Stromal cell of bone marrow (primary cell): ENCODE measurements around the gene NR5A2.

Source experiments
- DNase-seq: peaks from one replicate; pipeline ENCODE4 v3.0.0-alpha.2; 2012; ENCODE audit warnings: low read depth

Gene NR5A2

DNA sequence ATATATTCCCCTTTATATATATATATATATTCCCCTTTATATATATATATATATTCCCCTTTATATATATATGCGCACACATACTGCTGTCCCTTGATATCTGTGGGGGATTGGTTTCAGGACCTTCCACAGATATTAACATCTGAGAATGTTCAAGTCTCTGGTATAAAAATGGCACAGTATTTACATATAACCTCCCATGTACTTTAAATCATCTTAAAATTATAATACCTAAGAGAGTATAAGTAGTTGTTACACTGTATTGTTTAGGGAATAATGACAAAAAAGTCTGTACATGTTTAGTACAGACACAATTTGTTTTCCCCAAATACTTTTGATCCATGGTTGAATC lies 45.8 kb downstream of the NR5A2 start:
- no peak for DNase-seq

DNA sequence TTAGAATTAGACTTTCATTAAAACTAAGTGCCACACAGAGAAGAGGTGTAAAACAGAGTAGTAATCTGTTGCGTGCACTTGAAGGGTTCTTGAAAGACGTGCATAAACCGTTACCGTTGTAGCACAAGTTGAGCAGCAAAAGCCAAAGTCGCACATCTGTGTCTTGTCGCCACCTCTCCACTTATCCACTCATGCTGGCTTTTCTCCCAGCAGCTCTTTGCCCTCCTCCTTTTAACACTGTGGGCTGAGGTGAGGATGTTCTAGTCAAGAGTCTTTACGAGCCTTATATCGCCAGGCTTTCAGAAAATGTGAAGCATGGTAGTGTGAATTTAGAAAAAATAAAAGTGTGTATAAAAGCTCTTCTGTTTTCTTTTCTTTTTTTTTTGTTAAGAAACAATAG lies 48.0 kb downstream of the NR5A2 start:
- no peak for DNase-seq

DNA sequence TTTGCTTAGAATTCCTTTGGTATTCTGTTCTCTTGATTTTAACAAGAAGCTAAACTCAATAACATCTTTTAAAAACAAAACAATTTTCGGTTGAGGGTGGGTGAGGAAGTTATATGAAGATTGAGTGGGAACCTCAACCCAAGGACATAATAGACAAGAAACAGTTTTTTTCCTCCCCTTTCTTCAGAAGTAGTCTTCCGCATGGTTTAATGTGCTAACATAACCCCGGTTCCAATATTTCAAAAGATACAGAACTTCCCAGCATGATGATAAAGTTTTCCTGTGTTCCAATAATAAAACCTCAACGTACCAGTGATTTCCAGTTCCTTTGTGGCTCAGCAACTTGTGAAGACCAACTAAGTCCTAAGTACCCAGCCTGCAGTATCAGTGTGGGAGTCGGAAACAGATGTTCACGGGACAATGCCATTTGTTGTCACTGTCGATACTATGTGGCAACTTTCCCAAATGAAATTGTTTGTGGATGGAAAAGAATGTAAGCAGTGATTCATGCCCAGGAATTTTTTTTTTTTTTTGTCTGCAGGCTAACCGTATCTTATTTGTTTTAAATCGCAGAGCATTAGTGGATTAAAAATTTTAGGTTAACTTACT lies 48.5 kb downstream of the NR5A2 start:
- peak; percentile 18 for DNase-seq

DNA sequence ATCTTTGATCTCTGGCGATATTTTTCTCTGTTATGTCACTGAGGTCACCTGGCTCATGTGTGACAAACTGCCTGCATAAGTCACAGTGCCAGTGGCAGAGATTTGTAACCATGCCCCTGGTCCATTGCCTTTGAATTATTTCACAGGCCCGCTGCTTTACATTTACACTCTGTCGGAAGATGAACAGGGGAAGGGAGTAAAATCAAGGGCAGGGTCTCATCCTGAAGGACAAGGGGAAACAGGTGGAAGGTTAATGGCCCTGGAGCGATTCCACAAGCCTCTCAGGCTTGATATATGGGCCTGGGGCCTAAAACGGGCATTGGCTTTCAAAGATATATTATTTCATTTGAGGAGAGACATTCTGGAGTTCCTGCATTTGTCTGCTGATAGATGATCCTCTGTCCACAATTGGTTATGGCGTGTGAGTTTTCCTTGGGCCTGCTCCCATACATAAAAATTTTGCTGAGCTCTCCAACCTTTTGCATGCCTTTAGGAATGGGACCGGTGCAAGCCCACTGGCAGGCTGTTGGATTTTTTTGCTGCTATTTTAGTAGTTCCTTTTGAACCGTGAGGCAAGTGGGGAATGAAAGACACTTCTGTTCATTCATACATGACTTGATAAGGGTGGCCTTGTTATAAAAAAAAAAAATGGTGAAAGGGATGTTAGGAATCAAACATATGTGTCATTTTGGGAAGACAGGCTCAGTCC lies 51.9 kb downstream of the NR5A2 start:
- DNase-seq, result no peak

DNA sequence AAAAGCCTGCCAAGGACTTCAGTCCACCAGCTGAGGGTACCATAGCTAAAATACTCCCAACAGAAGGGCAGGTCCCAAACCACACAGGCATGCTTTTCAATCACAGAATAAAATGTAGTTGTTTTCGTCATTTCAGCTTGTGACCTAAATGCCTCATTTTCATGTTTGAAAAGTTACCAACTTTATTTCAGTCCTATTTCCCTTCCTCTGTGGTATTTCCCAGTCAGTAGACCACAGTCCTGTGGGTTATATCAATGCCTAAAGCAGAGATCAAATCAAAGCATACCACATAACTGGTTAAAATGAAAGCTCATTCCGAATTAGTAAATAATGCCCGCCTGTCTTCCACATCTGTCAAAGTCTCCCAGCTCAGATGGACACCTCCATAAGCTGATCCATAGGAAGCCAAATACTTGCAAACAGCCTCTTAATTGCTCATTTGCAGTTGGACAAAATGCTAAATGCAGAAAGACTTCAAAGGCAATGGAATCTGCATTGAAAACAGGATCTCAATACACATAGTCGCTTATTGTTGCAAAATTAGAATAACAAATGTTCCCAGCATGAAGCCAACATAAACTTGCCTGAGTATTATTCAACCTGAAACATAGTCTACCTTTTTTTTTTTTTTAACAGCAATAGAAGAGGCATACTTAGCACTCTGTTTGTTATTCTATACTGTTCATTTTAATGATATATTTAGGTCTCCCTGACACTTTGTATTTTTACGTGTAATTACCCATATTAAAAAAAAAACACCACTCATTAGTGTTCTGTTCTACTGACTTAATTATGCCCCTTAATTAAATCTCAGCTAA lies 53.9 kb downstream of the NR5A2 start:
- DNase-seq, result no peak

DNA sequence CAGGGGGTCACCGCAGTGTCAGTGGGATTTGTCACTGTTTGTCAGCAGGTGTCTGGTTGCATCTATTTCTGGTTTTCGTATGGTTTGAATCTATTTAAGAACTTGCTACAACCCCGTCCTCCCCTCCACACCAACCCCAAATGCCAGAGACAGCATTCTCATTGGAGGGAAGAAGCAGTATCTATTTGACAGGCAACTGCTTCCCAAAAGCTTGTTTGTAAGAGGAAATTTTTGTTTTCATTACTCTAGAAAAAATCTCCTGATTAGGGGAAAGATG lies 54.4 kb downstream of the NR5A2 start:
- DNase-seq, result no peak

DNA sequence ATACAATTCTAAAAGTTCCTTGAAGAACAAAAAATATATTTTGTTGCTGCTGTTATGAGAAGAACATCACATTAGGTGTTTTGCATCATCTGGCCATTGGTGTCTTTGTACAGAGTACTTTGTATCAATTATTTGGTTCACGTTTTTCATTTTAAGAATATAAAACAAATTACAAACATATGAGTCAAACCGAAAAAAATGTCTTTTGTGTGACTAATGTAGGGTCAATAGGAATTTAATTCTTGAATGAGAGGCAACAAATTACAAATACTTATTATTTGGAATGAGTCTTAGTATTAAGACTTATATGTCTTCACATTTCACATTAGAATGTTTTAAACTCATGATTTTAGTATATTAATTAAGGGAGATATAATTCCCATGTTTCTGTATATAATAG lies 54.8 kb downstream of the NR5A2 start:
- DNase-seq, result no peak

DNA sequence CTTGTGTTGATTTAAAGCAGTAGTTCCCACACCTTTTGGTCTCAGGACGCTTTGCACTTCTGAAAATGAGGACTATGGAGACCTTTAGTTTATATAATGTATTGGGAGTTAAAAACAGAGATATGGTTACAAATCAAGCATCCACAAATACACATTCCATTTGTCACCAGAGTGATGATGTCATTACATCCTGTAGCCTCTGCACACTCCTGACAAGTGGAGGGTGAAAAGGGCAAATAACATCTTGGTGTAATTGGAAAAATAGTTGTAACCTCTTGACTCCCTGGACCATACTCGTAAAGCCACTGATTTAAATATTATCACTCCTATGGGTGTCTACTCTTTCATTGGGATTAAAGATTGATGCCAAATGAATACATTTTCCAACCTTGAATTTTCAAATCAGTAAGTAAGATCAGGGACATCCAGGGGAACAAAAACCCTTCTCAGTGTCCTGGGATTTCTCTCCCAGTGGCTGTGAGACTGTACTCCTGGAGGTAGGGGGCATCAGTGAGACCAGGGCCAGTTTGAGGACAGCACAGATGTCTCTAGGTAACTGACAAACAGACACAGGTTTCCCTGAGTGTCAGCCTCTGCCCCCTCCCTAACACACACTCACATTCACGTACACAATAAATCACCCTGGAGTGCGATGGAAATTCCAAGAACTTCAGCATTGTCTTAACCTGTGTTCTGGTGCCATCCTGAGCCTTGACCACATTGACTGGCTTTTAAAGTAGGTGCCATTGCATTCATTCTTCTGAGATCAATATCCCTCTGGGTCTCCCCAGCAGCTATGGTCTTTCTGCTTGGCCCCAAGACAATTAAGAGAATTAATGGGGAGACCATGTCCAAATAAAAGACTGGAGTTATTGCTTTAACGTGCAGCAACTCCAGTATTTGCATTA lies 63.0 kb downstream of the NR5A2 start:
- DNase-seq, result no peak

DNA sequence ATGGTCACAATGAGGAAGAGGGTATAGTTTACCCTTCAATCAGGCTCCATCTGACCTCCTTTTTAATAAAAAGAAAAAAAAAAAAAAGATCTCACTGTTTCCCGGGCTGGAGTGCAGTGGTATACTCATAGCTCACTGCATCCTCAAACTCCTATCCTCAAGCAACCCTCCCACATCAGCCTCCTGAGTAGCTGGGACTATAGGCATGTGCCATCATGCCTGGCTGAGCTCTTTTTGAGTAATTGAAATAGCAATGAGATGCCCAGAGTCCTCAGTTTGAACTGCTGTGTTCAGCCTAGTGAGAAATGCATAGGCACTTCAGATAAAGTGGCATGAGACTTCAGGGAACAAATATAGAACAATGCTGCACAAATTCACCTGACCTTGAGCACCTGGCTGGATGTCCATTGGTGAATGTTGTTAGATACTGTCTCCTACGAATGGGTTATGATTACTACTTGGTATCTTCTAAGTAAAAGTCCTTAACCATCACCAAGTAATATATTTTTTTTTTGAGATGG lies 67.6 kb downstream of the NR5A2 start:
- no peak for DNase-seq

DNA sequence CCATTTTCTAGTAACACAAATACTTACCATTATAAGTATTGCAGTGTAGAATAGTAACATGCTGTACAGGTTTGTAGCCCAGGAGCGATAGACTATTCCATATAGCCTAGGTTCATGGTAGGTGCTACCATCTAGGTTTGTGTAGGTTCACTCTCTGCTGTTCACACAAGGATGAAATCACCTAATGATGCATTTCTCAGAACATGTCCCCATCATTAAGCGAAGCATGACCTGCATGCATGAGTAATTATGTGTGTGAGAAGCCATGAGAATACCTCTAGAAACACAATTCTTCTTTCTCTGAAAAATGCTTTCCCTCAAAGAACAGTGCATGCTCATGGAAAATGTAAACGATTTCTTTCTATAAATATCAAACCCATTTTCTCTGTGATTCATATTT lies 69.3 kb downstream of the NR5A2 start:
- DNase-seq, result no peak

DNA sequence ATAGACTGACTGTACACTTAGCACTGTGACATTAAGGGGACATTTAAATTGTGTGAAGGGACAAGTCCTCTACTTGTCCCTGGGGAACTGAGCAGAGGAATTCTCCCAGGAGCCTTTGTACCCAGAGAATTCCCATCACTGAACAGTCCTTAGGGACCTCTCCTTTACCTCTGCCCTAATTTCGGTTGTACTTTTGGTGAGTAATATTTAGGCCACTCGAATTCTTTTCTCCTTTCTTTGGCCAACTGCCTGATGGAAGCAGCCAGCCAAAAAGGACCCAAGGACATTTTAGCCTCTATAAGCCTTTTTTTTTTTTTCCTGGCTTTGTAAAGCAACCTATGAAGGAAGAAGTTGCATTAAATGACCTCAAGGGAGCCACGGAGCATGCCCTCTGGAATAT lies 71.5 kb downstream of the NR5A2 start:
- DNase-seq, result no peak

DNA sequence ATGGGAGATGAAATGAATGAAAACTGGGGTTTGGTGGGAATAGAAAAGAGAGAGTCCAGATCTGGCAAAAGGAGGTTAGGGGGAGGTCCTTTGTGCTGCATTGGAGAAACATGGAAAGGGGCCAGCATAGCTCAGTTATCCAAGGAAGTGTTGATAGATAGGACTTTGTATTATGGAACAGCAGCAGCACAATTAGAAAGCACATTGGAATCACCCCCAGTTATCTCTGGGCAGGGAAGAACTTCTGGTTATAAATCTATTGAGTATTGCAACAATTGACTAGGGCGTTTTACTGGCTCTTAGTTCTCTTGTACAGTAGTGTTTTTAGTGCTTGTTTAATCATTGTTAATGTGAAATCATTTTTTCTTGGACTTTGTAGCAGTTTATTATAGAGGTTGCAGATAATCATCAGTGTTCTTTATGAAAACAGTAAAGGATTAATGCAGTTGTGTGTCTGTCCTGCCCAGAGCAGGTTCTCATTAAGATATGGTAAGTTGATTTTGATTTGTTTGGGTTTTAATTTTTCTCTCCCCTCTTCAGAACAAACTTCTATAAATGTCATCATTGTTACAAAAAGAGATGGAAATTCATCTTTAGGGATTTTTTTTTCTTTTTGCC lies 76.6 kb downstream of the NR5A2 start:
- DNase-seq, result no peak

DNA sequence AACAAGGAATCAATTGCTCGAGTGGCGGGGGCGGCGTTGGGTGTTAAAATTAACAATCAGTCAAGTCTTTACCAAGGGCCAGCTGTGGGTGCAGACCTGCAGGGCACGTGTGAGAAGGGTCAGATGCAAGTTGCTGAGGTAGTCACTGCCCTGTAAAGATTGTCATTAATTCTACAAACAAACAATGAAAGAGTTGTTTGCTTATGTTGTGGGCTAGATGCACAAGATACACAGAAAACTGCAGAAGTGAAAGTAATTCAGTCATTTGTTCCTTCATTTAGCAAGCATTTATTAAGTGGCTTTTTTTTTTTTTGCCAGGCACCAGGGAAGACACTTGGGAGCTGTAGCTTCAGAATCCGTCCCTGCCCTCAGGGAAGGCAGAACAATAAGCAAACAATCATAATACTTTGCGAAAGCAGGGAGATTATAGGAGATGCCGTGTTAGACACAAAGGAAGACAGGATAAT lies 79.5 kb downstream of the NR5A2 start:
- no peak for DNase-seq

DNA sequence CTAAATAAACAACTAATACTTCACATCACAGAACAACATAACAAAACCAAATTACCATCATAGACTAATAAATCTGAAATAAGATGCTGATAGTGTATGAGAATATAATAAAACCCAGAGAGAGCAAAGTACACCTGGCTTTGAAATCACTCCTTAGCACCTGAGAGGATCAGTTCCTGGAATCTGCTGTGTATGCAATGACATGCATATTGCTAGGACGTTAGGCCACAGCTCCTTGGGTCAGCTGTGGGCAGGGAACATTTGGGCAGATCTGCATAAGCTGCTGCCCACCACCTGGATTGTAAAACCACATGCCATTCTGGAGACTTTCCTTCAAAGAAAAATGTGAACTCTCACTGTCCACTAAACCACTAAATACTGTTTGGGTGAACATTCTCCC lies 81.1 kb downstream of the NR5A2 start:
- DNase-seq, result no peak

DNA sequence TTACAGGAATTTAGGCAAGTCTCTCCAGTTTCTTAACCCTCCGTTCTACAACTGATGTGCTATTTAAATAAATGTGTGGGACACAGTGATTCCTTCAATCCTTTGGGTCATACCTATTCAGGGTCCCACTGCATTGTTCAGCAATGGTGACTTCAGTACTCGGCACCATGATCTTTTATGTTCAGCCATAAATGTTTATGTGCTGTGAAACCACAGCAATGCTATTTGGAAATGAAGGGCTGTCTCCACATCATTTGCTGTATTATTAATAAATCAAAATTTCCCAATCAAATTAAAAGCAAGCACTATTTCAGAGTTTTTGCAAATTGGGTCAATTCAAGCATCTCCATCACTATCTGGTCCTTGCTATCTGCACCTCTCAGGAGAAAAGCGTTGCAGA lies 84.8 kb downstream of the NR5A2 start:
- no peak for DNase-seq

DNA sequence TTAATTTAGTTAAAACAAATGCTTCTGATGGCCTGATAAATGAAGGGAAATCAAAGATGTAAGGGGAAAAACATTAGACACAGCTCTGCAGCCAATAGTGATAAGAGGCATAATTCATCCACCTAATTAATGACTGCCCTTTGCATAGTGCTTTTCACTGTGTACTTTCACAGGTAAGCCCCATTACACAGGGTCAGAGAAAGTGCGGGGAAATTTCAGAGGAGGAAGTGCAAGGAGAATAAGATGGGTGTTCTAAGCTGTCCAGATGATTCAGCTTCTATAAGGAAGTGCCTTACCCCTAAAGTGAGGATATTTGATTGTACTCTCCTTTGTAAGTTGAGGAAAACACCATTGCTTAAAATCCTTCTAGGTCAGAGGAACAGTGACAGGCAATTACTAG lies 88.0 kb downstream of the NR5A2 start:
- no peak for DNase-seq

DNA sequence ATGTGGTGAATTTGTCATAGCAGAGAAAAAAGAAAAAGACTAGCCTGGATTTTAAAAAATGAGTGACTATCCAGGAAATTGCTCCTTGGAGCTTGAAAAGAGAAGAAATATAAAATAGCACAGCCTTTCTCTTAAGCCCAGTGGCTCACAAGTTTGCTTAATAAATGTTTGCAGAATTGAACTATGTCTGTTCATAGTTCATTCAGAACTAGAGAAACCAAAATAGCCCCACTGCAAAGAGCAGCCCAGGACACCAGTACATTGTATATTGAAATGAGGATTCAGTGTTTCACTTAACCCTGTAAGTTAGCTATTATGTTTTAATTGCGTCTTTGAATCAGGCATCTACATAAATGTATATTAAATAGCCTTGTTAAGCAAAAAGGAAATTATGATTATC lies 88.8 kb downstream of the NR5A2 start:
- no peak for DNase-seq

DNA sequence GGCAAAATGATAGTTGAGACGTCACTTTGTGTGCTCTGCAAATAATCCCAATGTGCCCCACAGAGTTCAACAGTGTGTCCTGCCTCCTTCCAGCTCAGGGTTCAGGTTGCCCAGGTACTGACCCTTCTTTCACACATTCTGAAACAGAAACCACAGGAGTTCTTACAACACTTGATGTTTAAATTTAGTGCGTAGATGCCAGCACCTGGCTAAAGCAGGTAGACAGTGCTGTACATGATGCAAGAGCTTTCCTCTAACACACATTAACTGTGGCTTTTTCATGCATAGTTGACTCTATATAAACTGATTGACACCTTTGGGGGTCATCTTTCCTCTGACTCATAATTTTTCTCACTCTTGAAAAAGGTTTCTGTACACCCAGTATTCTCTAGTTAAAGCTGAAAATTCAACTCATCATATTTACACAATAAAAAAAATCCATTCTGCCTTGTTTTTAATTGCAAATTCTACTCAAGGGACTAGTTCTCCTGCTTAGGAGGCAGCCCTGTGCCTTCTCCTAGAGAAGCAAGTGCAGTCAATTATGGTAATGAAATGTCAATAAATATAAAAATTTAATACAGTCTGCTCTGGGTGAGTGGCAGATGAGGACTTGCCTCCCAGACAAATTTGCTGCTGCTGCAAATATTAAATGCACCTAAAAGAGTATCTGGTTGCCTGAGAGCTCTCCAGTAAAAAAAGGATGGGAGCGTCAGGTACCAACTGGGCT lies 91.4 kb downstream of the NR5A2 start:
- DNase-seq, result no peak

DNA sequence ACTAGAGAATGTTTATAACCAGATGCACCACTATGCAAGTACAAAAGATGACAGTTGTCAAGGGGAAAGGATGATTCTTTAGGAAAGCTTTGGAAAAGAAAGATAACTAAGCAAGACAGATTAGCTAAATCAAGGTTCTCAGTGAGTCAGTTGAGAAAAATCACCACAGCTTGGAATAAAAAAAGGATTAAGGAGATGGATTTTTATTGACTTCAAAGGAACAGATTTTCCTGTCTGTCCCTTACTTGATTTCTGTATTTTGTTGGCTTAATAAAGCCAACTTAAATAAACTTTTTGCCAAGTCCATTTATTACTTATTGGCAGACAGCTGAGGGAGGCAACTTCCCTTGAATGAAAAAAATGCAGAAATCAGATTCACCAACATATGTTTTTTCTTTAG lies 93.9 kb downstream of the NR5A2 start:
- DNase-seq, result no peak

DNA sequence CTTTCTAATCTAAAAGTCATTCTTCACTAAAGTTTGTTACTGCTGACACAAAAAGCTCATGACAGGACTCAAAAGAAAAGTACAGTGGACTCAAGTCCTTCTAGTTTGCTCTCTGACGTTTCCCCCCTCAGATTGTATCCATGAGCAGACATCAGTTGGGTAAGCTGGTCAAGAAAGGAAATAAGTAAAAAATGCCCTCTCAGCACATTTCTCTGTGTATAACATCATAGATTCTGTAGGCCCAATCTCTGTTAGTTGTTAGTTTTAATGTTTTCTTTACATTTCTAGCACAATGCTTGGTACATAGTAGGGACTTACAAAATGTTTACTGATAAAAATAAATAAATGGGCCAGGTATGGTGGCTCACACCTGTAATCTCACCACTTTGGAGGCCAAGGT lies 96.8 kb downstream of the NR5A2 start:
- DNase-seq, result no peak

DNA sequence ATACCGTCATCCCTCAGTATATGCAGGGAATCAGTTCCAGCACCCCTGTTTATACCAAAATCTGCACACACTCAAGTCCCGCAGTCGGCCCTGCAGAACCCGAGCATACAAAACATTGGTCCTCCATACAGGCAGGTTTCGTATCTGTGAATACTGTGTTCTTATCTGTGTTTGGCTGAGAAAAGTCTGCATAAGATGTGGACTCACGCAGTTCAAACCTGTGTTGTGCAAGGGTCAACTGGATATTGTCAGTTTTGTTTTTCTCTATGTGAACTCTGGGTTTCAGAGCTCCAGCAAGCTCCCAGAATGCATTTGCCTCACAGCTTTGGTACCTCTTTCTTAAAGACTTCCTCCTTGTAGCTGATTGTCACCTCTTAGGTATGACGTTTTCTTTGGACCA lies 100.6 kb downstream of the NR5A2 start:
- DNase-seq, result no peak
